Activated effector memory CD4-positive, alpha-beta T cell treated with anti-CD3 and anti-CD28 coated beads, Interleukin-2, amount 50 U/mL, for 16 hours (primary cell): Measurements from ENCODE around the gene PSG4.
"Not testable (repeated sequence)": the region's sequence is repeated elsewhere in the genome, so short reads cannot be mapped to it uniquely, and the experiment has no call there.

Experiments
- DNase-seq: peaks from one replicate; pipeline ENCODE4 v3.0.0-alpha.2; 2020

Gene PSG4

GRCh38 chr19:43197666-43198397 is 7.6 kb downstream of the PSG4 start:
- not testable (repeated sequence) for DNase-seq

DNA sequence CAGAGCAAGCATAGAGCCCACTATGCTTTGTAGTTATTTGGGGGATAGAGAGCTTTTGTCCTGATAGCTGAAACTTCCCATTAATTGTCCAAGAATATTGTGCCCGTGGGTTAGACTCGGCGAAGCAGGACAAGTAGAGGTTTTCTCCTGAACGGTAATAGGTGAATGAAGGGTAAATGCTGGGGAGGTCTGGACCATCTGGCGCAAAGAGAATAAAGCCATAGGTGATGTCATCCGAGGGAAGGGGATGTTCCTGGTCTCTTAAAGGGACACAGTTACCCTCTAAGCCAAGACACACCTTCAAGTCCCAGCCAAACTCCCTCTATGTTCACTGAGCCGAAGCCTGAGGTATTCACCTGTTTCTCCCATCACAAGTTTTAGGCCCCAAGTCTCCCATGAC is 11.0 kb downstream of the PSG4 start:
- not testable (repeated sequence) for DNase-seq

DNA sequence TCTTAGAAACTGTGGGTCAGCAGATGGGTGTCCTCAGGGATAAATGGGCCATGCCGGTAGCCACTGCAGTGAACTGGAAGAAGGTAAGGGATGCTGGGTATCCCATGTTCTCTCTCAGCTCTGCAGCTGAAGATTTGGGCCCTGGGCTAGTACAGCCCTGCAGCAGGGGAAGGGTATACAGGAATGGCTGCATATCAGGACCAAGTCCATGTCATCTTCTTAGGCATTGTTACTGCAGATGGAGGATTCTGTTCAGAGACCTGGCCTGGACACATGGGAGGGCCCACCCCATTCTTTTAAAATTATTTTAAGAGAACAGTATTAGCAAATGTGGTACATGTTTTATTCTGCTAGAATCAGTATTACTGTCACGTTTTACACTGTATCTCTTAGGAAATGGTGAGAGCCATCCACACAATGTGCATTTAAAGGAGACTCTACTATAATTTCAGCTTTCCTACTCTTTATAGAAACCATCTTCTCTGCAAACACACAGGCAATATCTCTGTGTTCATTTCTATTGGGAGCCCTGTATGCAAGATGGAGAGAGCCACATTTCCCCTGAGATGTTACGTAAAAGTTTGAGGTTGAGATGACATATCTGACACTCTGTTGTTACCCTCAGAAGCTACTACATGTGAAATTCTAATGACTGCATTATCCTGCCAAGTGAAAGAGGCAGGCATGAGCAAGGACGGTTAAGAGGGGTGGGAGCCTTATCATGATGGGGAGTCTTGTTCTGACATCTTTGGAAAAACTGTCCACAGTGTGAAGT is 12.9 kb downstream of the PSG4 start:
- DNase-seq, result not testable (repeated sequence)

GRCh38 chr19:43188092-43188491 is 17.3 kb downstream of the PSG4 start:
- not testable (repeated sequence) for DNase-seq

DNA sequence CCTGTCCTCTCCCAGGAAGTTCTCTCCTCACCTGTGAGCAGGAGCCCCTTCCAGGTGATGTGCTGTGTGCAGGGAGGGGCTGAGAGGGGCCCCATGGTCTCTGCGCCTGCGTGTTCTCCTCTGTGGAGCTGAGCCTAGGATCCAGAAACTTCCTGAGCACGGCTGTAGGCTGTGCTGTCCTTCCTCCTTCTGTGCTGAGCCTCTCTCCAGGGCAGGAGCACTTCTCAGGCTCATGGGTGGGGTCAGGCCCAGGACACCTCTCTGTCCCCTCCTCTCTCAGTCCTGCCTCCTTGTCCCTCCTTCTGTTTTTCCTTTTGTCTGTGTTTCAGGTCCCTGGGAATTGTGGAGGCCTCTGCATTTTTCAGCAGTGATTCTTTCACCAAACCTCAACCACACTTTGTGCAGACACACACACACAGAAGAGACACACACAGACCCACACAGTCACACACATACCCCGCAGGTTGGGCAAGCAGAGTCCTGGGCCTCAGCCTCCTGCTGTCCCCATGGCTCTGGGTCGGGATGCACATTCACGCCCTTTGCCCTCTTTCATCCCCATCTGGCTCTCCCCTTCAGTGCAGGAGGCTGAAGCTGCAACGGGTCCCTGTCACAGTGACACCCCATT is 19.0 kb downstream of the PSG4 start, which contains the start of gene PSG5:
PSG5 (minus strand) TSS at position 226 of the 625 bp plus-strand sequence; CDS start at position 95, 131 bp downstream.
- not testable (repeated sequence) for DNase-seq

DNA sequence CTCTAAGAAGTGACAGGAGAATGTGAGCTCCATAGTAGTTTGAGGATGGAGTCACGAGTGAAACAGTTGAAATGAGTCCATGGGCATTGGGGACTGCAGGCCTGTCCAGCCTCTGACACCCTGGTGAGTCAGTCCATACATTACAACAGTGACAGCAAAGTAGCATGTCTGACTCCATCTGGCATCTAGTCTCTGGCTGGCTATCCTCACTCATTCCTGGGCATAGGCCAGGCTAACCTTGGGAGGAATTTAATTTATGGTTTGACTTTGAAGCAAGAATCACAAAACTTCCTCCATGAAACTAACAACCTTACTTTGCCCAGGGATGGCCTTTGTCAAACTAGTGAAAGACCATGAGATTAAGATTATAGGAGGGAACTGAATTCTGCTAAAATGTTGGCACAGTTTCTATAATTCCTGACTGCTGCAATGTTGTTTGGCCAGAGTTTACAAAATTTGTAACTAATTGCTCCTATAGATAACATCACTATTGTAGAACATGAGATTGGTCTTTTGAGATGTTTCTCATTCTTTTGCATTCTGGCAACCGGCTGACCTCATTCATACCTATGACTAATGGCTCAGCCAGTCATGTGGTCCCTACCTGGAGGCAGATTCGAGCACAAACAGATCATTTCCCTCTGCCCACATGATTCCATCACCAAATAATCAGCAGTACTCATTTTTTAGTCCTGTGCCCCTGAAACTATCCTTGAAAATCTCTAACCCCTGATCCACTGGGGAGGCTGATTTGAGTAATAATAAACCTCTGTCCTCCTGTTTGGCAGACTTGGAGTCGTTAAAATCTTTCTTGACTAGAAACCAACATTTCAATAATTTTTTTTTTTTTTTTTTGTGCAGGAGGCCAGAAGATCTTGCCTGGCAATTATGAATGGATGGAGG is 23.3 kb downstream of the PSG4 start:
- not testable (repeated sequence) for DNase-seq

DNA sequence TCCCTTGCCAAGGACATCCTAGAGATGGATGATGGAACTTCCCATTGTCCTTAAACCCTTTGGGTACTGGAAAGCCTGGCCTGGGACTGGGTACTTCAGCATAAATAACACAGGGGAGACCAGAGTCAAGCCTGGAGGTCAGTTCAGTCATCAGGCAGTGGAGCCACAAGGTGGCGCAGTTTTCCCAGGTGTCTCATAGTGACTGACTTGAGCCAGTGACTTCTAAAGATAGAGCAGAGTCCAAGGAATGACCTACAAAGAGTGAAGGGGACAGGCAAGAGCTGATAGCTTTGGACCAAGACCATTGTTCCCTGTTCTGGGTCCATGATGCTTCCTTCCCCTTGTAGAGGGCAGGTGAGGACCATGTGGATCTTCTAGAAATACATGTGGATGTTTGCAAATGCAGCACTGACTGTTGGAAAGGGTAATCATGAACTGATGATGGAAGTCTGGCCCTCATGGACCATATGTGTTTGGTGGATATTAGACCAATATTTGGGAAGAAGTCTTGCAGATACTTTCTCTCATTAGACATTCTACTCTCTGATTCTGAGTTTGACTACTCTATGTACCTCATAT is 25.8 kb downstream of the PSG4 start:
- not testable (repeated sequence) for DNase-seq

DNA sequence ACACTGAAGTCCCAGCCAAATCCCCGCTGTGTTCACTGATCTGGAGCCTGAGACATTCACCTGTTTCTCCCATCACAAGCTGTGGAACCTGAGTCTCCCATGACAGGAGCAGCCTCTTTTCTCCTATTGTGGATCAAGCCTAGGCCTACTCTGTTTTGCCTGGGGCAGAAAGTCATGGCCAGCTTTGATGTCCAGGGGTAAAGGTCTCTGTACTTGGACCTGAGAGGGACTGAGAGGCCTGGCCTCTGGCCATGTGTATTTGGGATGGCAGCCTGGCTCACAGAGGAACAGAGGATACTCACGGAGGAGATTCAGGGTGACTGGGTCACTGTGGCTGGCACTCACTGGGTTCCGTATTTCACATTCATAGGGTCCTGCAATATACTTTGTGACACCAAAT is 26.9 kb downstream of the PSG4 start:
- not testable (repeated sequence) for DNase-seq

DNA sequence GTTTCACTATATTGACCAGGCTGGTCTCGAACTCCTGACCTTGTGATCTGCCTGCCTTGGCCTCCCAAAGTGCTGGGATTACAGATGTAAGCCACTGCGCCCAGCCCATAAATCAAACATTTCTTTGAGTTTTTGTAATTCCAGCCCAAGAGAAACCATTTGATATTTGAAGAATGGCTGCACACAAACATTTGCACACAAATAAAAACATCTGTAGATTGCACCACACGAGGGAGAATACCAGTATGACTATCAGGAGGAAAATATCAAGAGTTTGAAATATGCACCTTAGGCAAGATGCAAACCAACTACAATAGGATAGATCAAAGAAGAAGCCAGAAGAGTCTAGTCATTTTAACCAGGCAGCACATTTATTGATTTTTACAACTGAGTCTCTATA is 39.5 kb downstream of the PSG4 start:
- not testable (repeated sequence) for DNase-seq

DNA sequence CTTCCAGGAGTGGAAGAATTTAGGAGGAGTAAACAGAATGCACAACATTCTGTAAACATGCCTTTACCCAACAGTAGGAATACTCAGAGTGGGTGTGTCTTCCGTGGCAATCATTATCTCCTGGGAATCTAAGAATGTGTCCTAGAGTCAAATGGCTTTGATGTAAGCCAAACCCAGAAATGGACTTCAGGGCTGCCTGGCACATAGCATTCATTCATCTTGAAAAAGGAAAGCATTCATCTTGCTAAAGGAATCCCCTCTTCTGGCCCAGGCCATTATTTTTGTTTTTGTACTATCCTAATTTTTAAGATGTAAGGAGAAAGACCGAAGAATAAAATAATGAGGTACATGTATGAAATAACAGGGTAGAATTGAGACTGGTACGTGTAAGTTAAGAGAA is 42.3 kb downstream of the PSG4 start:
- not testable (repeated sequence) for DNase-seq

GRCh38 chr19:43162261-43162660 is 43.2 kb downstream of the PSG4 start:
- DNase-seq, result not testable (repeated sequence)

- no peak for DNase-seq
Observed at GRCh38 chr19:43152214-43152613, 53.2 kb downstream of the PSG4 start.

DNA sequence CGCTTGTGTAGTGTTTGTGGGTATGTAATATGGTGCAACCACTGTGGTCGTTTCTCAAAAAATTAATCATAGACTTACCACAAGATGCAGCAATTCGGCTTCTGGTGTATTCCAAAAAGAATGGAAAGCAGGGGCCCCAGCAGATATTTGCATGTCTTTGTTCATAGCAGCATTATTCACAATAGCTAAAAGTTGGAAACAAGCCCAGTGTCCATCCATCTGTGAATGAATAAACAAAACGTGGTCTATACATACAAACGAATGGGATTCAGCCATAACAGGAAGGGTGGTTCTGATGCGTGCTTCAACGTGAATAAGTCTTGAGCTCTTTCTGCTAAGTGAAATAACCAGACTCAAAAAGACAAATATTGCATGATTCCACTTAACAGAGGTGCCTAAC is 55.6 kb downstream of the PSG4 start:
- not testable (repeated sequence) for DNase-seq

DNA sequence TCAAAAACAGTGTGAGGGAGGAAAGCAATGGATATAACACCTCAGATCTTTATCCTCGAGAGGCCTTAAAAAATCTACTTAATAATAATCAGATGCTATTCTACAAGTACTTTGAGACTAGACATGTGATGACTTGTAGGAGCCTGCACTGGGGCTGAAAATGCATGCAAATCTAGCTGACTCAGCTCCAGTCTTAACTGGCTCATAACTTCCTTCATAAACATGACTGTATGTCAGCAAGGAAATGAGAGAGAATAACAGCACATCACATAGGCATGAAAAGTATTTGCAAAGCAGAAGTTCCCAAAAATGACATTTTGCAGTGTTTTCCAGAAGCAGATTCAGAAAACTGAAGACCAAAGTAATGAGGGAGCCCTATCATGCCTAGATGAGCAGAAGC is 57.2 kb downstream of the PSG4 start:
- DNase-seq, result no peak
